ENCODE data around the gene RTN4R.

GRCh38 chr22:20218987-20219386 lies 49.1 kb downstream of the RTN4R start:
- no peak for TF ChIP-seq BHLHE40 (IDR thresholded peaks at IDR 0.05; ENCODE audit: borderline replicate concordance)
- no peak for TF ChIP-seq ELF4 (IDR thresholded peaks at IDR 0.05)
- no peak for TF ChIP-seq CTBP1 (IDR thresholded peaks at IDR 0.05; ENCODE audit: borderline replicate concordance)
- TF ChIP-seq TARDBP (IDR thresholded peaks at IDR 0.05): no peak

Measured in HEK293T (cell line).